Neural cell (in vitro differentiated cells): ENCODE measurements around the gene KCNIP2. TPM values are rescaled to one million over a fixed set of nuclear protein-coding genes. Genes with fewer than 3 reads are reported as not detected.

ENCODE experiments used
- H2AFZ ChIP-seq: fragments of 200-600, 300-800 bp; sonication (generic), shearing (Covaris generic); 2 replicates; pipeline ENCODE4 v1.6.0; 2014; ENCODE audit warnings: low read depth, mild to moderate bottlenecking, antibody characterized with exemption, low read length, moderate library complexity
- H3F3A ChIP-seq: fragments of 200-600 bp; shearing (Covaris generic); 2 replicates; pipeline ENCODE4 v1.6.1; 2016; ENCODE audit warnings: mild to moderate bottlenecking, moderate library complexity, mixed read lengths, antibody characterized with exemption, low read length; ENCODE audit not compliant: insufficient read depth, poor library complexity, severe bottlenecking
- H3K27ac ChIP-seq: fragments of 200-600, 300-800 bp; sonication (generic), shearing (Covaris generic); 2 replicates; pipeline ENCODE4 v1.5.1; 2014; ENCODE audit warnings: mild to moderate bottlenecking, low read length, moderate library complexity
- H3K27me3 ChIP-seq: fragments of 300-800, 200-600 bp; sonication (generic), shearing (Covaris generic); 2 replicates; pipeline ENCODE4 v1.6.0; 2014; ENCODE audit warnings: mild to moderate bottlenecking, low read depth, low read length, moderate library complexity; ENCODE audit not compliant: insufficient read depth
- H3K36me3 ChIP-seq: fragments of 300-800, 200-600 bp; sonication (generic), shearing (Covaris generic); 2 replicates; pipeline ENCODE4 v1.5.1; 2014; ENCODE audit warnings: mild to moderate bottlenecking, antibody characterized with exemption, low read length, moderate library complexity; ENCODE audit not compliant: insufficient read depth
- H3K4me2 ChIP-seq: fragments of 300-800, 200-600 bp; sonication (generic), shearing (Covaris generic); 2 replicates; pipeline ENCODE4 v1.6.0; 2014; ENCODE audit warnings: mild to moderate bottlenecking, low read length
- H3K4me3 ChIP-seq: fragments of 300-800, 200-600 bp; sonication (generic), shearing (Covaris generic); 2 replicates; pipeline ENCODE4 v1.5.1; 2014; ENCODE audit warnings: mild to moderate bottlenecking, low read length, moderate library complexity
- H3K79me2 ChIP-seq: fragments of 200-600 bp; shearing (Covaris generic); replicated peaks from 2 replicates; pipeline ENCODE4 v1.6.0; 2014; ENCODE audit warnings: mild to moderate bottlenecking, low read length, moderate library complexity; ENCODE audit not compliant: insufficient read depth
- H3K9ac ChIP-seq: fragments of 300-800, 200-600 bp; sonication (generic), shearing (Covaris generic); 2 replicates; pipeline ENCODE4 v1.6.1; 2016; ENCODE audit warnings: mild to moderate bottlenecking, low read length, mixed read lengths
- H3K9me2 ChIP-seq: fragments of 200-600 bp; shearing (Covaris generic); 2 replicates; pipeline ENCODE4 v1.6.1; 2016; ENCODE audit warnings: mild to moderate bottlenecking, low read length, mixed read lengths; ENCODE audit not compliant: insufficient read depth
- H3K9me3 ChIP-seq: fragments of 200-600, 300-800 bp; sonication (generic), shearing (Covaris generic); 2 replicates; pipeline ENCODE4 v1.6.1; 2016; ENCODE audit warnings: mild to moderate bottlenecking, mixed run types, low read length, moderate library complexity, mixed read lengths
- H4K20me1 ChIP-seq: fragments of 200-600 bp; shearing (Covaris generic); 2 replicates; pipeline ENCODE4 v1.6.1; 2016; ENCODE audit warnings: mild to moderate bottlenecking, mixed run types; ENCODE audit not compliant: insufficient read depth
- CTCF ChIP-seq: fragments of 450-650 bp; IDR thresholded peaks from 2 replicates; pipeline ENCODE4 v1.5.1; 2014; ENCODE audit warnings: antibody characterized with exemption, mild to moderate bottlenecking, moderate library complexity; ENCODE audit not compliant: poor library complexity, severe bottlenecking
- EP300 ChIP-seq: fragments of 450-650 bp; conservative IDR thresholded peaks from 2 replicates; pipeline ENCODE4 v1.6.1; 2014; ENCODE audit warnings: antibody characterized with exemption, mild to moderate bottlenecking, moderate library complexity; ENCODE audit not compliant: poor library complexity, severe bottlenecking
- EZH2 ChIP-seq: fragments of 200-600, 300-800 bp; shearing (Covaris generic), sonication (generic); IDR thresholded peaks from 2 replicates; pipeline ENCODE4 v1.6.1; 2014; ENCODE audit warnings: antibody characterized with exemption, low read length, borderline replicate concordance, mild to moderate bottlenecking; ENCODE audit not compliant: insufficient read depth, poor library complexity, severe bottlenecking
- MXI1 ChIP-seq: fragments of 450-650 bp; conservative IDR thresholded peaks from 2 replicates; pipeline ENCODE4 v1.6.1; 2014; ENCODE audit warnings: antibody characterized with exemption, mild to moderate bottlenecking; ENCODE audit not compliant: poor library complexity, severe bottlenecking
- POLR2AphosphoS5 ChIP-seq: IDR thresholded peaks from 2 replicates; pipeline ENCODE4 v1.6.1; 2012
- RAD21 ChIP-seq: fragments of 450-650 bp; conservative IDR thresholded peaks from 2 replicates; pipeline ENCODE4 v1.6.1; 2014; ENCODE audit warnings: antibody characterized with exemption, mild to moderate bottlenecking, moderate library complexity
- REST ChIP-seq: IDR thresholded peaks from 2 replicates; pipeline ENCODE4 v1.6.1; 2012; ENCODE audit warnings: borderline replicate concordance
- SMC3 ChIP-seq: fragments of 450-650 bp; conservative IDR thresholded peaks from 2 replicates; pipeline ENCODE4 v1.6.1; 2014; ENCODE audit warnings: antibody characterized with exemption, mild to moderate bottlenecking, moderate library complexity; ENCODE audit not compliant: poor library complexity
- TAF1 ChIP-seq: IDR thresholded peaks from 2 replicates; pipeline ENCODE4 v1.6.1; 2012; ENCODE audit warnings: low read depth
- polyA plus RNA-seq: library from polyadenylated mRNA; depleted of rRNA; stranded (reverse); fragments of >200 nt; gene quantifications from 2 replicates; pipeline ENCODE4 v1.2.3, GENCODE V29; 2014

The KCNIP2 gene
- polyA plus RNA-seq, 1 donor from 2014 or later: 10.0 TPM

GRCh38 chr10:101887775-101888174 lies 44.2 kb upstream of the KCNIP2 start:
- peak overlapping the region; percentile 8 for H3K4me3 ChIP-seq

GRCh38 chr10:101886521-101887312 lies 43.1 kb upstream of the KCNIP2 start:
- H3K9me3 ChIP-seq: no peaks in the 10 kb centered on the region
- H3K9me2 ChIP-seq: no peaks in the 10 kb centered on the region
- H2AFZ ChIP-seq: no peak overlapping the region
- no peaks in the 10 kb centered on the region for H3K27me3 ChIP-seq
- no peak overlapping the region for H3K9ac ChIP-seq
- H3F3A ChIP-seq: peaks cover 6% of the 10 kb centered on the region
- H3K79me2 ChIP-seq: no peaks in the 10 kb centered on the region
- TF ChIP-seq CTCF: no peak
- TF ChIP-seq SMC3: no peak
- TF ChIP-seq RAD21: no peak
- TF ChIP-seq EZH2: no peak
- no peak for TF ChIP-seq POLR2AphosphoS5
- no peak for TF ChIP-seq TAF1
- no peak for TF ChIP-seq MXI1
- TF ChIP-seq EP300: no peak
- no peak for TF ChIP-seq REST
- no peak overlapping the region for H3K4me3 ChIP-seq
- H4K20me1 ChIP-seq: no peaks in the 10 kb centered on the region
- peak overlapping the region; percentile 26 for H3K27ac ChIP-seq
- H3K36me3 ChIP-seq: no peaks in the 10 kb centered on the region
- no peak overlapping the region for H3K4me2 ChIP-seq

More at GRCh38 chr10:101887775-101888174, 44.2 kb upstream of the KCNIP2 start:
- Histone ChIP-seq H3K9me3 (no peaks in the 10 kb centered on the region), H3K36me3 (no peaks in the 10 kb centered on the region), H3K9me2 (no peaks in the 10 kb centered on the region), H2AFZ (no peak overlapping the region), H3F3A (peaks cover 6% of the 10 kb centered on the region), H3K27me3 (no peaks in the 10 kb centered on the region), H3K9ac (no peak overlapping the region), H3K27ac (peak overlapping the region; percentile 63), H3K79me2 (no peaks in the 10 kb centered on the region), H4K20me1 (no peaks in the 10 kb centered on the region), H3K4me2 (no peak overlapping the region)
- TF ChIP-seq POLR2AphosphoS5 (no peak), TAF1 (no peak), EZH2 (no peak), MXI1 (no peak), CTCF (no peak)
